ENCODE measurements around the gene TRAP1. TPM values are rescaled to one million over a fixed set of nuclear protein-coding genes. Genes with fewer than 3 reads are reported as not detected.
"Not testable (repeated sequence)": the region's sequence is repeated elsewhere in the genome, so short reads cannot be mapped to it uniquely, and the experiment has no call there.

The TRAP1 gene
- total and polyA plus RNA-seq, 8 donors: 39.5 to 460 (median 88.7) TPM

- Histone ChIP-seq H3K4me1 (peaks cover 6 to 52% (median 44%) of the 10 kb centered on the region in 4 donors), H3K9me3 (no peaks in the 10 kb centered on the region), H3K4me3 (no peak overlapping the region), H3K27ac (no peak overlapping the region), H3K27me3 (no peaks in the 10 kb centered on the region), H3K36me3 (peaks cover 0 to 5% (median 0%) of the 10 kb centered on the region in 4 donors)
- no peak for TF ChIP-seq CTCF (IDR thresholded peaks at IDR 0.05)
- no peak for TF ChIP-seq EP300 (IDR thresholded peaks at IDR 0.05)
- no peak for TF ChIP-seq POLR2AphosphoS5 (IDR thresholded peaks at IDR 0.05)
- TF ChIP-seq POLR2A (IDR thresholded peaks at IDR 0.05): no peak
- intact Hi-C loops (cut with DNase I; ENCODE audit: low total_unique reads): no loop called here
- DNase-seq: no peak
- WGBS, 5 donors: 89 to 93% (median 91%) methylated on average over 7 of the region's 7 CpGs
Measured at GRCh38 chr16:3715430-3715829, 1.9 kb downstream of the TRAP1 start.

GRCh38 chr16:3714378-3714777 lies 2.9 kb downstream of the TRAP1 start:
- H3K27me3 ChIP-seq; intact Hi-C loops (cut with DNase I; ENCODE audit: low total_unique reads); DNase-seq; H3K9me3 ChIP-seq; H3K36me3 ChIP-seq; H3K4me3 ChIP-seq: not testable (repeated sequence)
- peaks cover 6 to 52% (median 44%) of the 10 kb centered on the region in 4 donors for H3K4me1 ChIP-seq
- H3K27ac ChIP-seq: peak overlapping the region in 1 of 5 donors; percentile 74
- 93 to 98% (median 97%) methylated on average over 10 of the region's 10 CpGs for WGBS, 5 donors

GRCh38 chr16:3713587-3714242 lies 3.6 kb downstream of the TRAP1 start:
- intact Hi-C loops (cut with DNase I; ENCODE audit: low total_unique reads): no loop called here
- no peak for TF ChIP-seq EP300 (IDR thresholded peaks at IDR 0.05)
- TF ChIP-seq CTCF (IDR thresholded peaks at IDR 0.05): no peak
- no peak for TF ChIP-seq POLR2A (IDR thresholded peaks at IDR 0.05)
- no peak for TF ChIP-seq POLR2AphosphoS5 (IDR thresholded peaks at IDR 0.05)

GRCh38 chr16:3712861-3713372 lies 4.4 kb downstream of the TRAP1 start:
- DNase-seq: peak; percentile 35 to 81
- peaks cover 0 to 5% (median 2%) of the 10 kb centered on the region in 4 donors for H3K36me3 ChIP-seq
- peak overlapping the region; percentile 64 to 85 (median 73) for H3K27ac ChIP-seq
- peaks cover 3 to 47% (median 39%) of the 10 kb centered on the region in 4 donors for H3K4me1 ChIP-seq
- TF ChIP-seq POLR2A (IDR thresholded peaks at IDR 0.05) (no peak), CTCF (IDR thresholded peaks at IDR 0.05) (no peak), POLR2AphosphoS5 (IDR thresholded peaks at IDR 0.05) (peak in 1 of 3 donors; percentile 8), EP300 (IDR thresholded peaks at IDR 0.05) (no peak)
- no peaks in the 10 kb centered on the region for H3K27me3 ChIP-seq
- peak overlapping the region in 1 of 4 donors; percentile 9 for H3K4me3 ChIP-seq
- intact Hi-C loops (cut with DNase I; ENCODE audit: low total_unique reads): no loop called here
- 27 to 62% (median 51%) methylated on average over 15 to 16 of the region's 16 CpGs for whole genome bisulfite sequencing, 5 donors
- no peaks in the 10 kb centered on the region for H3K9me3 ChIP-seq

More at GRCh38 chr16:3713587-3714242, 3.6 kb downstream of the TRAP1 start:
- Histone ChIP-seq H3K27me3 (no peaks in the 10 kb centered on the region), H3K4me3 (peak overlapping the region in 1 of 4 donors; percentile 9), H3K27ac (peak overlapping the region; percentile 64 to 85 (median 73)), H3K9me3 (no peaks in the 10 kb centered on the region), H3K4me1 (peaks cover 6 to 52% (median 44%) of the 10 kb centered on the region in 4 donors), H3K36me3 (peaks cover 0 to 5% (median 2%) of the 10 kb centered on the region in 4 donors)
- 55 to 82% (median 68%) methylated on average over 15 of the region's 15 CpGs for WGBS, 5 donors
- no peak for DNase-seq

All from stomach (tissue), 9 donors.